ENCODE measurements around the gene GALNT2.

GRCh38 chr1:230220907-230221306, 153.9 kb downstream of the GALNT2 start:
- no peak for TF ChIP-seq CTCF (IDR thresholded peaks at IDR 0.05)
- no peak for TF ChIP-seq POLR2A (IDR thresholded peaks at IDR 0.05)
